ENCODE data around the gene NKAIN2. TPM values are rescaled to one million over a fixed set of nuclear protein-coding genes. Genes with fewer than 3 reads are reported as not detected.

Gene NKAIN2
- total and polyA plus RNA-seq, 8 donors = 9.5 to 23.4 (median 18.9) TPM; not detected in 2

GRCh38 chr6:124604719-124605118 is 801.1 kb downstream of the NKAIN2 start:
- Histone ChIP-seq H3K9me3 (peaks cover 0 to 3% of the 10 kb centered on the region in 2 donors), H3K36me3 (no peaks in the 10 kb centered on the region), H3K27me3 (no peaks in the 10 kb centered on the region), H3K4me3 (no peak overlapping the region), H3K27ac (no peak overlapping the region), H3K4me1 (no peaks in the 10 kb centered on the region)
- ATAC-seq (no peak), DNase-seq (no peak)
- intact Hi-C loops (cut with DNase I) = no loop called here
- TF ChIP-seq CTCF (IDR thresholded peaks at IDR 0.05) = no peak

- intact Hi-C loops (cut with DNase I) = no loop called here
- no peak for DNase-seq
- H3K27ac ChIP-seq = no peak overlapping the region
- H3K27me3 ChIP-seq = no peaks in the 10 kb centered on the region
- no peak for ATAC-seq
- H3K36me3 ChIP-seq = no peaks in the 10 kb centered on the region
- no peaks in the 10 kb centered on the region for H3K4me1 ChIP-seq
- peaks cover 0 to 3% of the 10 kb centered on the region in 2 donors for H3K9me3 ChIP-seq
- no peak overlapping the region for H3K4me3 ChIP-seq
- TF ChIP-seq CTCF (IDR thresholded peaks at IDR 0.05) = no peak
These were observed 803.5 kb downstream of the NKAIN2 start for GRCh38 chr6:124607119-124607627.

- ATAC-seq = no peak
- intact Hi-C loops (cut with DNase I) = no loop called here
- Histone ChIP-seq H3K36me3 (no peaks in the 10 kb centered on the region), H3K9me3 (no peaks in the 10 kb centered on the region), H3K4me1 (no peaks in the 10 kb centered on the region), H3K27ac (no peak overlapping the region), H3K27me3 (no peaks in the 10 kb centered on the region), H3K4me3 (no peak overlapping the region)
- no peak for DNase-seq
- TF ChIP-seq CTCF (IDR thresholded peaks at IDR 0.05) = no peak
These were observed 809.4 kb downstream of the NKAIN2 start for GRCh38 chr6:124613031-124613430.

GRCh38 chr6:124622351-124622750 is 818.7 kb downstream of the NKAIN2 start:
- DNase-seq (no peak), ATAC-seq (no peak)
- H3K36me3 ChIP-seq = no peaks in the 10 kb centered on the region
- no peak overlapping the region for H3K27ac ChIP-seq
- no peak for TF ChIP-seq CTCF (IDR thresholded peaks at IDR 0.05)
- intact Hi-C loops (cut with DNase I) = no loop called here
- no peaks in the 10 kb centered on the region for H3K4me1 ChIP-seq
- H3K4me3 ChIP-seq = no peak overlapping the region
- H3K9me3 ChIP-seq = no peaks in the 10 kb centered on the region
- H3K27me3 ChIP-seq = no peaks in the 10 kb centered on the region

GRCh38 chr6:124633655-124634054 is 830.0 kb downstream of the NKAIN2 start:
- Histone ChIP-seq H3K9me3 (no peaks in the 10 kb centered on the region), H3K36me3 (no peaks in the 10 kb centered on the region), H3K27me3 (no peaks in the 10 kb centered on the region), H3K27ac (no peak overlapping the region), H3K4me3 (no peak overlapping the region), H3K4me1 (no peaks in the 10 kb centered on the region)
- DNase-seq = no peak
- intact Hi-C loops (cut with DNase I) = no loop called here
- no peak for TF ChIP-seq CTCF (IDR thresholded peaks at IDR 0.05)
- ATAC-seq = no peak
